ENCODE results near the gene ATOH8. TPM values are rescaled to one million over a fixed set of nuclear protein-coding genes. Genes with fewer than 3 reads are reported as not detected.

The ATOH8 gene
- total RNA-seq, 2 donors from 2014 or later = 78.4 to 207 TPM

DNA sequence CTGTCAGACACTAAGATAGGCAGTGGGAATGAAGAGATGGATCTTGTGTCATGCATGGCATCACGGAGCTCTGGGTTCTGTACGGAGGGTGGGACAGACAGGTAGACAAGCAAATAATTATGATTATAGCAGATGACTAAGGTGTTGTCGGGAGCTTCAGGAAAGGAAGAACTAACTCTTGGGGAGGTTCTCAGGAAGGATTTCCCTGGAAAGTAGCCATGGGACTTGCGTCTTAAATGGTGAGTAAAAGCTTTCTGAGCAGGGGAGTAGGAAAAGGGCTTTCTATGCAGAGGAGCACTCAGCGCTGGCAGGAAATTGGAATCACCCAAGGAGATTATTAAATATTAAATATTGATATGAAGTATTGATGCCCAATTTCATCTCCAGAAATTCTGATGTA, 35.5 kb downstream of the ATOH8 start:
- Histone ChIP-seq H3K4me1 (ENCODE audit: control insufficient read depth in 1 of 2, low read depth in 2 of 2) (peaks cover 51 to 95% of the 10 kb centered on the region in 2 donors), H3K27me3 (replicated peaks; ENCODE audit: insufficient read depth) (no peaks in the 10 kb centered on the region), H3K27ac (peak overlapping the region in 1 of 2 donors; percentile 82), H3K9me3 (no peaks in the 10 kb centered on the region), H3K4me3 (no peak overlapping the region), H3K36me3 (peaks cover 23% of the 10 kb centered on the region)
- ATAC-seq (ENCODE audit: insufficient number of reproducible peaks, low FRiP score, low read depth) = no peak
- DNase-seq (ENCODE audit: low spot score) = no peak
- TF ChIP-seq, protein P1, sequence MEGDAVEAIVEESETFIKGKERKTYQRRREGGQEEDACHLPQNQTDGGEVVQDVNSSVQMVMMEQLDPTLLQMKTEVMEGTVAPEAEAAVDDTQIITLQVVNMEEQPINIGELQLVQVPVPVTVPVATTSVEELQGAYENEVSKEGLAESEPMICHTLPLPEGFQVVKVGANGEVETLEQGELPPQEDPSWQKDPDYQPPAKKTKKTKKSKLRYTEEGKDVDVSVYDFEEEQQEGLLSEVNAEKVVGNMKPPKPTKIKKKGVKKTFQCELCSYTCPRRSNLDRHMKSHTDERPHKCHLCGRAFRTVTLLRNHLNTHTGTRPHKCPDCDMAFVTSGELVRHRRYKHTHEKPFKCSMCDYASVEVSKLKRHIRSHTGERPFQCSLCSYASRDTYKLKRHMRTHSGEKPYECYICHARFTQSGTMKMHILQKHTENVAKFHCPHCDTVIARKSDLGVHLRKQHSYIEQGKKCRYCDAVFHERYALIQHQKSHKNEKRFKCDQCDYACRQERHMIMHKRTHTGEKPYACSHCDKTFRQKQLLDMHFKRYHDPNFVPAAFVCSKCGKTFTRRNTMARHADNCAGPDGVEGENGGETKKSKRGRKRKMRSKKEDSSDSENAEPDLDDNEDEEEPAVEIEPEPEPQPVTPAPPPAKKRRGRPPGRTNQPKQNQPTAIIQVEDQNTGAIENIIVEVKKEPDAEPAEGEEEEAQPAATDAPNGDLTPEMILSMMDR (IDR thresholded peaks at IDR 0.05) = no peak

DNA sequence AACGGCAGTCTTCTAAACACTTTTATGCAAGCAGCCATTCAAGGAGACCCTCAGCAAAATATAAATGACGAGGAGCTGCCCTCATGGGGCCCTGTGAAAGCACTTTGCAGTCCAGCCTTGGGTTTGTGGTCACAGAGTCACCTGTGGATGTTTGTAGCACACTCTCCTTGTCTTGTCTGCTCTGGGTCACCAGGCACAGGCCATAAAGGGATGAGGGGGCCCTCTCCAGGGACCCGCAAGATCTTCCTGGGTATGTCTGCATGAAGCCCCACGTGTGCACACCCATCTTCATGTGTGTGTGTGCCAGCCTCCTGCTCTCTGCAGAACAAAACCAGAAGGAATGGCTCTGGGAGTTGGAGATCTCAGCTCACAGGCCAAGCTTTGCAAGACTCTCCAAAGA, 36.2 kb downstream of the ATOH8 start:
- Histone ChIP-seq H3K27ac (peak overlapping the region; percentile 79 to 93), H3K4me1 (ENCODE audit: control insufficient read depth in 1 of 2, low read depth in 2 of 2) (peaks cover 51 to 95% of the 10 kb centered on the region in 2 donors), H3K9me3 (no peaks in the 10 kb centered on the region), H3K27me3 (replicated peaks; ENCODE audit: insufficient read depth) (no peaks in the 10 kb centered on the region), H3K4me3 (no peak overlapping the region), H3K36me3 (peaks cover 23% of the 10 kb centered on the region)
- TF ChIP-seq, protein P1 (IDR thresholded peaks at IDR 0.05) = no peak
- ATAC-seq (ENCODE audit: insufficient number of reproducible peaks, low FRiP score, low read depth) (no peak), DNase-seq (ENCODE audit: low spot score) (no peak)

DNA sequence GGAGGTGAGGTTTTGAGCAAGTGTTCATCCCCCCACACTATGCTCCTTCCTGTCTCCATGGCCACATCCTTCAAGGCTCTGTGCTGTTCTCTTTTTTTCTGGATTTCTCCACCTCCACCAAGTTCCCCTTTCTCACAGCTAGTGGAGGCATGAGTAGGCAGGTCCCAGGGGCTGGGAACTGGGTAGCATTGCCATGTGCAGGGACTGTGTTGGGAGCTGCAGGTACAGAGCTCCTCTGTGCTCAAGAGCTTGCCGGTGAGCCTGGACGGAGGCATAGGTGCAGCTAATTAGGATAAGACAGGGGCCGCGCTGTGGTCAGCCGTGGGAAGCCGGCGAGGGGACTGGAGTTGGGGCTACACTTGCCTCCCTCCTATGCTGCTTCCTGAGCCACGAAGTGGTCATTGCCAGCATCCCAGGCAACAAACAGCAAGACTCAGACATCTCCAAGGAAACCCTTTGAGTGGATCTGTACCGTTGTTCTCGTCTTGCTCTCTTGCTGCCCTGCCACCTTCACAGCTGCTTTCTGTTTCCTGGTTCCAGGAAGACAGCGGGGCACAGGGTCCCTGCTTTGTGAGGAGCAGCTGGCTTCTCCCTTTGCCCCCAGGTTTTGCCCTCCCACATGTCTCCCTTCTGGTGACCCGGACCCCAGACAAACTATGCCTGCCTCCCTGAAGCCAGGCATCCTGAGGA, 36.9 kb downstream of the ATOH8 start:
- H3K9me3 ChIP-seq = no peaks in the 10 kb centered on the region
- no peak for DNase-seq (ENCODE audit: low spot score)
- H3K4me1 ChIP-seq (ENCODE audit: control insufficient read depth in 1 of 2, low read depth in 2 of 2) = peaks cover 50 to 95% of the 10 kb centered on the region in 2 donors
- ATAC-seq (ENCODE audit: insufficient number of reproducible peaks, low FRiP score, low read depth) = no peak
- H3K27me3 ChIP-seq (replicated peaks; ENCODE audit: insufficient read depth) = no peaks in the 10 kb centered on the region
- H3K4me3 ChIP-seq = no peak overlapping the region
- peaks cover 23% of the 10 kb centered on the region for H3K36me3 ChIP-seq
- H3K27ac ChIP-seq = peak overlapping the region; percentile 79 to 93
- TF ChIP-seq, protein P1 (IDR thresholded peaks at IDR 0.05) = no peak

GRCh38 chr2:85791704-85792565, 38.1 kb downstream of the ATOH8 start:
- DNase-seq (ENCODE audit: low spot score) (no peak), ATAC-seq (ENCODE audit: insufficient number of reproducible peaks, low FRiP score, low read depth) (no peak)
- Histone ChIP-seq H3K27me3 (replicated peaks; ENCODE audit: insufficient read depth) (no peaks in the 10 kb centered on the region), H3K9me3 (no peaks in the 10 kb centered on the region), H3K4me1 (ENCODE audit: control insufficient read depth in 1 of 2, low read depth in 2 of 2) (peaks cover 51 to 95% of the 10 kb centered on the region in 2 donors), H3K4me3 (no peak overlapping the region), H3K27ac (peak overlapping the region; percentile 79 to 93), H3K36me3 (peaks cover 23% of the 10 kb centered on the region)
- TF ChIP-seq, protein P1 (IDR thresholded peaks at IDR 0.05) = no peak

- H3K9me3 ChIP-seq = no peaks in the 10 kb centered on the region
- DNase-seq (ENCODE audit: low spot score) = no peak
- no peaks in the 10 kb centered on the region for H3K27me3 ChIP-seq (replicated peaks; ENCODE audit: insufficient read depth)
- H3K27ac ChIP-seq = peak overlapping the region; percentile 93 to 96
- TF ChIP-seq, protein P1 (IDR thresholded peaks at IDR 0.05) = no peak
- peaks cover 19% of the 10 kb centered on the region for H3K36me3 ChIP-seq
- peak; percentile 67 for ATAC-seq (ENCODE audit: insufficient number of reproducible peaks, low FRiP score, low read depth)
- H3K4me3 ChIP-seq = no peak overlapping the region
- H3K4me1 ChIP-seq (ENCODE audit: control insufficient read depth in 1 of 2, low read depth in 2 of 2) = peaks cover 51 to 94% of the 10 kb centered on the region in 2 donors
These were observed 39.1 kb downstream of the ATOH8 start for GRCh38 chr2:85792783-85793441.
